OCI-LY1 (cell line): Measurements from ENCODE around the gene NRP2.

Source experiments
- CTCF ChIP-seq: fragments of 200-600 bp; sonication (generic), shearing (Covaris generic); IDR thresholded peaks from 2 replicates; pipeline ENCODE4 v1.5.1; 2017; ENCODE audit warnings: mild to moderate bottlenecking, antibody characterized with exemption, low read length, moderate library complexity, mixed read lengths
- EZH2 ChIP-seq: fragments of 200-600 bp; sonication (generic), shearing (Covaris generic); IDR thresholded peaks from 2 replicates; pipeline ENCODE4 v1.8.0; 2017; ENCODE audit warnings: borderline replicate concordance, mixed run types, mild to moderate bottlenecking, antibody characterized with exemption, low read length, moderate library complexity, mixed read lengths

GRCh38 chr2:205802941-205803340 lies 120.6 kb downstream of the NRP2 start:
- TF ChIP-seq CTCF = no peak
- no peak for TF ChIP-seq EZH2
